ENCODE results near the gene PHLDB1.
A peak's percentile ranks its signal among the peaks of the same experiment; 100 is the strongest.
"Not testable (repeated sequence)": the region's sequence is repeated elsewhere in the genome, so short reads cannot be mapped to it uniquely, and the experiment has no call there.

PHLDB1 gene

DNA sequence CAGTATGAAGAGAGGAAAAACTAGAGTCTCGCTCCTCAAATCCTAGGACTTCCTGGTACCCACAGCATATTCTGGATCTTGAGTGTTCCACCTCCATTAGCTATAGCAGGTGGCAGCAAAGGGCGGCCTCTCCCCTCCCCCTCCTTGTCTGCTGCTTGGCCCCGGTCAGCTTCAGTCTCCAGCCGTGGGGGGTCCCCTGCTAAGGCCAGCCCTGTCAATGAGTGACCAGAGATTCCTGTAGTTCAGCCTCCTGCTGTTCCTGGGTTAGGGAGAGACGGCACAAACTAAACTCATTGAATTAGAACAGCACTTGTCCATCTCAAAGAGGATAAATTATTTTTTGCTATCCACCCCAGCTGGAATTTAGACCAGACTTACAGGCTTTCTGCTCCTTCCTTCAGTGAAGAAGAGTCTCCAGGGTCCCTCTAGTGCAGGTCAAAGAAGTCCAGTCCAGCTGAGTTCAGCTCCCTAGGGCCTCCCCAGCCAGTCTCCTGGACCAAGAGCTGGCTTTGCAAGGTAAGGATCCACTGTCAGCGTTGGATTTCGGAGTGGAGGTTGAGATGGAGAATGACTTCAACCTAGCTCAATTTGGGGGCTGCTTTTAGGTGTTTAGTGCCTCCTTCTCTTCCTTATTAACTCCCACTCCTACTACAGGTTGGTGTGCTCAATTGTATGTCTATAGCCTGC lies 1.1 kb upstream of the PHLDB1 start:
- DNase-seq, result no peak

GRCh38 chr11:118606844-118607228 lies 579 bp upstream of the PHLDB1 start:
- DNase-seq, result no peak

DNA sequence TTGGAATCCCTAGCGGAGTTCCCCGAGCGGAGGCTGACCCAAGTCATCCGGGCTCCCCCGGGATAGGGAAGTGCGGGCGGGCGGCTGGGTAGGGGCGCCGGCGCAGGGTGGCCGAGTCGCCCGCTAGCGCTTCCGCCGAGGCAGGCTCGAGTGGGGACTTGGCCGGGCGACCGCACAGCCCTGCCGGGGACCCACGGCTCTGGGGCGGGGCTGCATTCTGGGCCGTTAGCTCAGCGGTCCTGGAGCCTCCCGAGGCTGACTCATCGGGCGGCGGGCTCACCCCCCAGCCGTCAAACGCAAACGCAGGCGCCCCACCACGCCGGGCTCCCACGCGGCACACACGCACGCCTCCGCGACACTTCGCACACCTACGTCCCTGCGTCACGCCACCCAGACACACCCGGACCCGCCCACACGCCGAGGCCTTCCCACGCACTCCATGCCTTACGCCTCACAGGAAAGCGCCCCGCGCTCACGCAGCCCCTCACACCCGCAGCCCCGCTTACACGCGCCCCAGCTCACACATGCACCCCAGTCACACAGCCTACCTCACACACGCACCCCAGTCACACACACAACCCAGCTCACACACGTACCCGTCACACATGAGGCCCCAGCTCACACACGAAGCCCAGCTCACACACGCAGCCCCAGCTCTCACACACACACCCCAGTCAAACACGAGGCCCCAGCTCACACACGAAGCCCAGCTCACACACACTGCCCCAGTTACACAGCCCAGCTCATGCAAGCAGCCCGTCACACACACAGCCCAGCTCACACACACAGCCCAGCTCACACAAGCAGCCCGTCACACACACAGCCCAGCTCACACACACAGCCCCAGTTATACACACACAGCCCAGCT lies 1.2 kb downstream of the PHLDB1 start:
- no peak for DNase-seq

DNA sequence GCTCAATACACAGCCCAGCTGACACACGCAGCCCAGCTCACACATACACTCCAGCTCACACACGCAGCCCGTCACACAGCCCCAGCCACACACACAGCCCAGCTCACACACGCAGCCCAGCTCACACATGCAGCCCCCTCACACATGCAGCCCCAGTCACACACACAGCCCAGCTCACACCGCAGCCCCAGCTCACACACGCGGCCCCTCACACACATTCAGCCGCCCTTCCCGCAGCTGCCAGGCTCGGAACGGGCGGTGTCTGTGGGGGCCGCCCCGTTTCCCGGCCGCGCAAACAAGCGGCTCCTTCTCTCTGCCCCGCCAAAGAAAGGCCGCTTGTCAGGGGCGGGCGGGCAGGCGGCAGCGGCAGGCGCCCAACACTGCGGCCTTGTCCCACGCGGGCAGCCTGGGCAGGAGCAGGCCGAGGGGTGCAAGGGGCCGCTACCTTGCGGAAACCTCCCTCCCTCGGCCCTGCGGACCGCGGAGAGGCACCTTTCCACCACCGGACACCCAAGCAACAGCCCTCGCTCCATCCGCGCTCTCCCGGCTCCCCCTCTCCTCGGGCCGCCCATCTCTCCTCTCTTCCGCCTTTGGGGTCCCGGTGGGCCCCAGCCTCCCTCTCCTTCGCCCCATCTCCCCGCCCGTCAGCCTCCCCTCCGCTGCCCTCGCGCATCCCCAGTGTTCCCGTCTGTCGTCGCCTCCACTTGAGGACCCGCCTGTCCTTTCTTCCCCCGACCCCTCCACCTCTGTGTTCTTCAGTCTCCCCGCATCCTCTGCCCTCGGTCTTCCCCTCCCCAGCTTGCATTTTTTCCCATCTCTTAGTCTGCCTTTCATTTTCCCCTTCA lies 2.2 kb downstream of the PHLDB1 start:
- no peak for DNase-seq

GRCh38 chr11:118610225-118610772 lies 2.9 kb downstream of the PHLDB1 start:
- DNase-seq, result no peak

DNA sequence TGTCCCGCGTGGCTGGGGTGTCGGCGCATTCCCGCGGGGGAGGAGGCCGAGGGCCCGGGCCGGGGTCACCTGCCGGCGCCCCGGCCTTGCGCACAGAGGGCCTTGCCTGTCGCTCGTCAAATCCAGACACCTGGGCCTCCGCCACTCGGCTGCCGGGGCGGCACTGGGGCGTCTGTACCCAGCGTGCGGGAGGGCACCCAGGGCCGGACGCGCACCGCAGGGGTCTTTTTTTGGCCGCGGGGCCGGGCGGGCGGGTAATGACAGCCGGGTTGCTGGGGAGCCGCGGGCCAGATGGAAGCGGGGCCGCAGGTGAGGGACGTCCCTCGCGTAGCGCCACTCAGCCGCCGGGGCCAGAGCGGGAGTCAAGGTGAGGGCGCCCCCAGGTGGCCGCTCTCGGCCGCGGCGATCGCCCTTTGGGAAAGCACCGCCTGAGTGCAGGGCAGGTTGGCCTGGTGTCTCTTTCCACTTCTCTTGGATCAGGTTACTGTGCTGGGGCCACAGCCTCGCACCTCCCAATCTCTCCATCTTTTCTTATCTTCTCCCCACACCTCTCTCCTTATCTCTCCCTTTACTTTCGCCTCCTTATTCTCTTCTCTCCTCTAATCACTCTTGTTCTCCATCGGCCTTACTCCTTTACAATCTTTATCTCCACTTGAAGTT lies 3.5 kb downstream of the PHLDB1 start:
- no peak for DNase-seq

DNA sequence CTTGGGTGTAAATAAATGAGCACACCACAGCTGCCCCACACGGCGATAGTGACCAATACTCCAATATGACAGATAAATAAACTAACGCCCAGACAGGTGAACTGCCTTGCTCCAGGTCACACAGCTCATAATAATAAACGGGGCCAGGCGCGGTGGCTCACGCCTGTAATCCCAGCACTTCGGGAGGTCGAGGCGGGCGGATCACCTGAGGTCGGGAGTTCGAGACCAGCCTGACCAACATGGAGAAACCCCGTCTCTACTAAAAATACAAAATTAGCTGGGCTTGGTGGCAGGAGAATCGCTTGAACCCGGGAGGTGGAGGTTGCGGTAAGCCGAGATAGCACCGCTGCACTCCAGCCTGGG lies 4.0 kb downstream of the PHLDB1 start:
- not testable (repeated sequence) for DNase-seq

GRCh38 chr11:118612378-118612777 lies 5.0 kb downstream of the PHLDB1 start:
- no peak for DNase-seq

- no peak for DNase-seq
These were observed 7.1 kb downstream of the PHLDB1 start for GRCh38 chr11:118614511-118614910.

DNA sequence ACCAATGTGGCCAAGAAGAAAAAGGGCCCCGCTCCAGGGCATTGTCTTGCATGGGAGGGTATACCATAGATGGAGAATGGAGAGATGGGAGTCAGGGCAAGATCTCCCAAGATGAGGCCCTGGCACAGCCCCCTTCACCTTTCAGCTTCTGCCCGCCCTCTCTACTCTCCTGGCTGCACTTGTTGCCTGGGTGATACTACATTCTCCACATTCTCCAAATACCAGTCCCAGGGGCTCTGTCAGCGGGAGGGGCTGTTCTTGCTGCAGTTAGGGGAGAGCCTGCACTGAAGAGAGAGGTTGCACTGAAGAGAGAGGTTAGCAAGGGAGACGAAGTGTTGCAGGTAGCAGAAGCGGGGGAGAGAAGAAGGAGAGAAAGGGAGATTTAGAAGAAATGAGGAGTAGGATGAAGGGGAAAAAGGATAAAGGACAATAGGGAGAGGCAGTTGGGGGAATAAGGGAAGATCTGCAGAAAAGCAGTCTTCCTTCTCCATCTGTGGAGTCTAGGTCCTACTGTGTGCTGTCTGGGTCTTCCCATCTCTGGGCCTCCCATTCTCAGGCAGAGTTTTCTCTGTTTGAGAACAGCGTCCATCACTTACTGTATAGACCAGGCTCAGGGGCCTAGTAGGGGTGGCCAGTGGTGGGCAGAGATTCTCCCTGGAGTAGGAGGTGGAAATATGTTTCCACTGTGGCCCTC lies 8.0 kb downstream of the PHLDB1 start:
- DNase-seq, result no peak

- no peak for DNase-seq
These were observed 8.6 kb downstream of the PHLDB1 start for GRCh38 chr11:118615976-118616371.

DNA sequence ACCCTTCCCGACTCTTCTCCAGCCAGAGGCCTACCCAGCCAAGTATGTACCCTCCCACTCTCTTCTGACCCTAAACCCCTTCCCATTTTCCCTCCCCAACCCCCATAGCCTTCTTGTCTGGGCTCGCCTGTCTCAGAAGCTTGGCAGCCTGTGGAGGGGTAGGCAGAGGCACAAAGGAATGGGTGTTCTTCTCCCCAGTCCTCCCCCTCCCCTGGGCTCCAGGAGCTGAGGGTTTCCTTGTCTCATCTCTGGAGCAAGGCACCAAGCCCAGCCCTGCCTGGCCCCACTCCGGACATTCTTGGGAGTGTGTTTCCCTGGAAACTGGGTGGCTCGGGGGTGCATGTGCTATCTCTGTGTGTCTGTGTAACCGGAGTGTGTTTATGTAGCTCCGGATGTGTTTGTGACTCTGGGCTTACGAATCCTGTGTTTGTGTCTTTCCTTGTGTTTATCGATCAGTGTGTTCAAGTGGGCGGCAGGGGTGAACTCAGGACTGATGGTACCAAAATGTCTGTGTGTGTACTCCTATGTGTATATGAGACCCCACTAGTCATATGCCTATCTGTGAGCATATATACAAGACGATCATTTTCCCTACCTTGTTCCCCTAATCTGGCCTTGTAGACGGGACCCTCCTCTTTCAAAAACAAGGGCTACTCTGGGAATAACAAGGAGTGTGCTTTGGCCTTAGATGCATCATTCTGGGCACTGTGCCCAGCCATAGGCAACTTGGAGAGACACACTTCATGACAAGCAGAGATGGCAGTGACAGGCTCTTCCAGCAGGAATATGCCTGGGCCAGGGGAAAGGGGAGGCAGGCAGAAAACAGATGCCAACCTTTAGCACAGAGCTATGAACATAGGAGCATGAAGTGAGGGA lies 10.9 kb downstream of the PHLDB1 start:
- DNase-seq, result no peak

DNA sequence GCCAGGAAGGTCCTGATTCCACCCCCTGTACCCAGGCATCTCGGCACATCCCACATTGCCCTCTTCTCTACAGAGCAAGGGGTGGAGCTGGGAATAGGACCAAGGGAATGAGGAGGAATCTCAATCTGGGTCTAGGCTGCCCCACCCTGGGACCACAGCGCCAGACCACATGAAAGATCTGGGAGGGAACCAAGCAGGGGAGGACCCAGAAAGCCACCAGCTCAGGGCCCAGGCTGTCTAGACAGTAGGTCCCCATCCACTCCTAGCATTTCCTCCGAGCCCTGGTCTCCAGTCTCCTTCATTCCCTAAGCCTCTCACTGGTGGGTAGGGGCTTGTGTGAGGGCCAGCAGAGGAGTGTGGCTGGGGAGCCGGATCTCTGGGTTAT lies 11.6 kb downstream of the PHLDB1 start:
- DNase-seq, result no peak

DNA sequence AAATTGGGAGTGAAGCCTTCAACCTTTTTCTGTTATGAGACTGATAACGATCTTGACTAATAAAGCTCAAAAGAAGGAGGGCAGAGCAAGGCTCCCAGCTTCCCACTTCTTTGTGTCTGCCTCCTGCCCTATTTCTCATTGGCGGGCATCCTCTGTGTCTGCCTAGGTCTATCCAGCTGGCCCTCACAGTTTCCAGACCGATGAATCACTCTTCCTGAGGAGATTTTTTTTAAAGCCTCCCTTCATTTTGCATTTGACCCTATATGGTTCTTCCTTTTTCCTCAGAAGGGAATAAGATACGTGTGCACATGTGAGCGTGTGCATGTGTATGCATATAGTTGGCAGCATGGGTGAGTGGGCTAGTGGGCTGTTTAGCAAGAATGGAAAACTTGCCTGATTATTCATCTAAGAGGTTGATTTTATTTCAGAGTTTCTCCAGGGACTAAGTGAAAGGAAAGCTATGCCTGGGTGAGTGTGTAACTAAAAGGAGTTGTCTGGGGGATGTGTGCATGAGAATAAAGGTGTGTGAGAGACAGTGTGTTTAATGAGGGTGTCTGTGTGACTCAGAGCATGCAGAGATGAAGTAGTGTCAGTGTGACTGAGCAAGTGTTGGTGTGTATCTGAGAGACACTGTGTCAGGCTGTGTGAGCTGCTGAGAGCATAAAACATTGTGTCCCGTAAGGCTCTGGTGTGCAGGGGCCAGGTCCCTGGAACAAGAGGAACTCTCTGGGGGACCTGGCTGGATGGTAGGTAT lies 12.2 kb downstream of the PHLDB1 start:
- DNase-seq, result no peak

GRCh38 chr11:118620529-118621070 lies 13.2 kb downstream of the PHLDB1 start:
- DNase-seq, result no peak

- peak; percentile 79 for DNase-seq
These were observed 13.8 kb downstream of the PHLDB1 start for GRCh38 chr11:118621071-118621783.

DNA sequence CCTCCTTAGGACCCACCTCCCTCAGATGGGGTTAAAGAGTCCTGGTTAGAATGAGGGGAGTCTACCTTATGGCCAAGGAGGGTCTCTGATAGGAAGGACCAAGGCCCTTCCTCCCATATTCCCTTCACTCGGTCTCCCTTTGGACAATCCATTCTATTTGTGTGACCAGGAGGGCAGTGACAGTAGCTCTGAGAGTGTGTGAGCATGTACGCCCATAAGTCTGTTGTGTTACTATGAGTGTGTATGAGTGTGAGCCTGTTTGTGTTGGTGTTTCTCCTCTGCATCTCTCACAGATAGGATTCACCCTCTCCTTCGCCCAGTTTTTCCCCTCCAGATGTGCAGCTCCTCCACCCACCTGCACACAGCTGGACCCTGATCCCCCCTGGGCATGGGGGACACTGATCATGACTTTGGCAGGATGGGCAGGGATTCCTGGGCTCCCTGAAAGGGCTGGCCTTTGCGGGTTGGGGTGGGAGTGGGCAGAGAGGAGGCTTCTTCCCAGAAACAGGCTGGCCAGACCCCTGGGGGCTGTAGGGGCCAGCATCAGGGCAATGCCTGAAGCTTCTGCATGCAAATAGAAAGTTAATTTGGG lies 14.5 kb downstream of the PHLDB1 start:
- no peak for DNase-seq

DNA sequence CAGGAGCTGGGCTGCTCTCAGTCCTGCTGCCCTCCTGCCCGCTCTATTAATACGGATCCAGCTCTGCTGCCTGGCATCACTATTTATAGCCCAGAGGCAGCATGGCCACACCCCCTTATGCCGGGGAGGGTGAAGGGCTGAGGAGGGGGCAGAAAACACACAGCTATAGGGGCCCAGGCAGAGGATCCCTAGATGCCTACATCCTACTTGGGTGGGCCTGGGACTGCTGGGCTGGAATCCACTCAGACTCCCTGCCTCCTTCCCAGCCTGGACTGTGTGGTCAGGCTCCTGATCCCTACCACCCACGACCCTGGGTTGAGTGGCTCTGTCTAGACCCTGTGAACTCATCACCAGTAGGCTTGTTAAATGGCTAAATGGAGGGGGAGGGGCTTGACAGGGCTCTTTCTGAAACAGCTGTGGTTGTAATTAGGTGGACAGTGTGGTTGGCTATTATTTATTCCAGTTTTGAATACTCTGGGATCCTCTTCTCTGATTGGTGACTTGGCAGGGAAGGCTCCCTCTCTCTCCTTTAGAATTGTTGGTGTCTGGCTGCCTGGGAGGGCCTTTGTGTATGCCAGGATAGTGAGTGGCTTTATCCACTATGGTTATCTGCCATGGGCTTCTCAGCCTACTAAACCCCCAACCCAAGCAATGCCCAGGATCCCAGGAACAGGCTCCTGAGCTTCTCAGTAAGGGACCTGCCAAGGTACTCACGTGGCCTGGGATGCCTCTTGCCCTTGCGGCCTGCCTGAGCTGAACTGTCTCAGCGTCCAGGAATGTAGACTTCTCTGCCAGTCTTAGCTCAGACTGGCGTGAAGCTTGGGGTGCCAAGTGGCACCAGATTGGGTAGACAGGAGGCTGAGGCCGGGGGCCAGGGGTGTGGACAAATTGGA lies 15.2 kb downstream of the PHLDB1 start:
- DNase-seq, result peak; percentile 34

Measured in NCI-H1436 (cell line).